HepG2 (cell line): ENCODE measurements around the gene ARHGAP5.

ENCODE experiments used
- FLYWCH1 ChIP-seq: sonication (generic); formaldehyde crosslinking; IDR thresholded peaks from 2 replicates; pipeline ENCODE4 v1.8.1; 2023; ENCODE audit warnings: mild to moderate bottlenecking, missing genetic modification reagents
- KAT7 ChIP-seq: IDR thresholded peaks from 2 replicates; pipeline ENCODE4 v1.6.1; 2018; ENCODE audit warnings: borderline replicate concordance, missing compliant biosample characterization
- NKX3-1 ChIP-seq: sonication (generic); formaldehyde crosslinking; IDR thresholded peaks from 2 replicates; pipeline ENCODE4 v1.5.0; 2020; ENCODE audit warnings: missing genetic modification reagents
- NR1H2 ChIP-seq: sonication (generic); formaldehyde crosslinking; IDR thresholded peaks from 2 replicates; pipeline ENCODE4 v1.8.1; 2022; ENCODE audit warnings: low read depth, missing genetic modification reagents, borderline replicate concordance
- SIN3B ChIP-seq: fragments of 150-350 bp; IDR thresholded peaks from 2 replicates; pipeline ENCODE4 v1.6.1; 2014; ENCODE audit warnings: low read length
- SMC3 ChIP-seq: IDR thresholded peaks from 2 replicates; pipeline ENCODE4 v1.6.1; 2011; ENCODE audit warnings: low read length, improper control_type of control experiment
- SUZ12 ChIP-seq: fragments of 150-350 bp; IDR thresholded peaks from 2 replicates; pipeline ENCODE4 v1.6.1; 2014; ENCODE audit warnings: low read depth, low read length
- TARDBP ChIP-seq: sonication (generic); formaldehyde crosslinking; IDR thresholded peaks from 2 replicates; pipeline ENCODE4 v1.8.0; 2022; ENCODE audit warnings: mild to moderate bottlenecking, missing genetic modification reagents
- TCF7L2 ChIP-seq: IDR thresholded peaks from 2 replicates; pipeline ENCODE4 v1.6.1; 2011; ENCODE audit warnings: mild to moderate bottlenecking, low read depth, low read length, moderate library complexity
- ZNF607 ChIP-seq: sonication (generic); formaldehyde crosslinking; IDR thresholded peaks from 2 replicates; pipeline ENCODE4 v1.5.1; 2020; ENCODE audit warnings: missing genetic modification reagents, mild to moderate bottlenecking, borderline replicate concordance
- TF ChIP-seq, protein P1 (sequence below): sonication (generic); formaldehyde crosslinking; IDR thresholded peaks from 2 replicates; pipeline ENCODE4 v1.5.0; 2020; ENCODE audit warnings: mild to moderate bottlenecking, missing genetic modification reagents, moderate library complexity
- TF ChIP-seq, protein P2 (sequence below): sonication (generic); formaldehyde crosslinking; IDR thresholded peaks from 2 replicates; pipeline ENCODE4 v1.4.0; 2020; ENCODE audit warnings: missing genetic modification reagents
- TF ChIP-seq, protein P3 (sequence below): sonication (generic); formaldehyde crosslinking; IDR thresholded peaks from 2 replicates; pipeline ENCODE4 v1.4.0; 2020; ENCODE audit warnings: missing genetic modification reagents, mild to moderate bottlenecking, borderline replicate concordance
- TF ChIP-seq, protein P4 (sequence below): sonication (generic); formaldehyde crosslinking; IDR thresholded peaks from 2 replicates; pipeline ENCODE4 v1.4.0; 2020; ENCODE audit warnings: missing genetic modification reagents

DNA sequence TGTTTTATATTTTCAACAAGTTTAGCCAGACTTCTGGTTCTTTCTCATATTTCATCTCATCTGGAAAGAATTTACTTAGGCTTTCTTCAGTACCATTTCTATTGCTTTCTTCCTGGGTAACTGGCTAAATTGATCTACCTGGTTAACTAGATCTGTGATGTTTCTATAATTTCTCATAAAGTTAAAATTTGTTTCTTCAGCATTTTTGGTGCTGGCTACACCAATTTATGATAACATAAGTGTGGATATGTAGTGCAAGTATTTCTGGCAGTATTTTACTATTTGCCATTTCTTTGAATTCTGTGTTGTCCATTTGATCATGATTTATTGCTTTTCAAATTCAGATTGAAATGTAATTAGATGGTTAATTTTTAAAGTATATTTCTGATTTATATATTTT, 25.9 kb downstream of the ARHGAP5 start:
- TF ChIP-seq SMC3 = no peak
- TF ChIP-seq KAT7 (CRISPR knock-in tag) = no peak
- TF ChIP-seq SIN3B = no peak
- no peak for TF ChIP-seq ZNF607 (CRISPR knock-in tag)
- TF ChIP-seq TCF7L2 = no peak
- TF ChIP-seq, protein P1, sequence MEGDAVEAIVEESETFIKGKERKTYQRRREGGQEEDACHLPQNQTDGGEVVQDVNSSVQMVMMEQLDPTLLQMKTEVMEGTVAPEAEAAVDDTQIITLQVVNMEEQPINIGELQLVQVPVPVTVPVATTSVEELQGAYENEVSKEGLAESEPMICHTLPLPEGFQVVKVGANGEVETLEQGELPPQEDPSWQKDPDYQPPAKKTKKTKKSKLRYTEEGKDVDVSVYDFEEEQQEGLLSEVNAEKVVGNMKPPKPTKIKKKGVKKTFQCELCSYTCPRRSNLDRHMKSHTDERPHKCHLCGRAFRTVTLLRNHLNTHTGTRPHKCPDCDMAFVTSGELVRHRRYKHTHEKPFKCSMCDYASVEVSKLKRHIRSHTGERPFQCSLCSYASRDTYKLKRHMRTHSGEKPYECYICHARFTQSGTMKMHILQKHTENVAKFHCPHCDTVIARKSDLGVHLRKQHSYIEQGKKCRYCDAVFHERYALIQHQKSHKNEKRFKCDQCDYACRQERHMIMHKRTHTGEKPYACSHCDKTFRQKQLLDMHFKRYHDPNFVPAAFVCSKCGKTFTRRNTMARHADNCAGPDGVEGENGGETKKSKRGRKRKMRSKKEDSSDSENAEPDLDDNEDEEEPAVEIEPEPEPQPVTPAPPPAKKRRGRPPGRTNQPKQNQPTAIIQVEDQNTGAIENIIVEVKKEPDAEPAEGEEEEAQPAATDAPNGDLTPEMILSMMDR (CRISPR knock-in tag) = no peak
- no peak for TF ChIP-seq SUZ12
- TF ChIP-seq, protein P2, sequence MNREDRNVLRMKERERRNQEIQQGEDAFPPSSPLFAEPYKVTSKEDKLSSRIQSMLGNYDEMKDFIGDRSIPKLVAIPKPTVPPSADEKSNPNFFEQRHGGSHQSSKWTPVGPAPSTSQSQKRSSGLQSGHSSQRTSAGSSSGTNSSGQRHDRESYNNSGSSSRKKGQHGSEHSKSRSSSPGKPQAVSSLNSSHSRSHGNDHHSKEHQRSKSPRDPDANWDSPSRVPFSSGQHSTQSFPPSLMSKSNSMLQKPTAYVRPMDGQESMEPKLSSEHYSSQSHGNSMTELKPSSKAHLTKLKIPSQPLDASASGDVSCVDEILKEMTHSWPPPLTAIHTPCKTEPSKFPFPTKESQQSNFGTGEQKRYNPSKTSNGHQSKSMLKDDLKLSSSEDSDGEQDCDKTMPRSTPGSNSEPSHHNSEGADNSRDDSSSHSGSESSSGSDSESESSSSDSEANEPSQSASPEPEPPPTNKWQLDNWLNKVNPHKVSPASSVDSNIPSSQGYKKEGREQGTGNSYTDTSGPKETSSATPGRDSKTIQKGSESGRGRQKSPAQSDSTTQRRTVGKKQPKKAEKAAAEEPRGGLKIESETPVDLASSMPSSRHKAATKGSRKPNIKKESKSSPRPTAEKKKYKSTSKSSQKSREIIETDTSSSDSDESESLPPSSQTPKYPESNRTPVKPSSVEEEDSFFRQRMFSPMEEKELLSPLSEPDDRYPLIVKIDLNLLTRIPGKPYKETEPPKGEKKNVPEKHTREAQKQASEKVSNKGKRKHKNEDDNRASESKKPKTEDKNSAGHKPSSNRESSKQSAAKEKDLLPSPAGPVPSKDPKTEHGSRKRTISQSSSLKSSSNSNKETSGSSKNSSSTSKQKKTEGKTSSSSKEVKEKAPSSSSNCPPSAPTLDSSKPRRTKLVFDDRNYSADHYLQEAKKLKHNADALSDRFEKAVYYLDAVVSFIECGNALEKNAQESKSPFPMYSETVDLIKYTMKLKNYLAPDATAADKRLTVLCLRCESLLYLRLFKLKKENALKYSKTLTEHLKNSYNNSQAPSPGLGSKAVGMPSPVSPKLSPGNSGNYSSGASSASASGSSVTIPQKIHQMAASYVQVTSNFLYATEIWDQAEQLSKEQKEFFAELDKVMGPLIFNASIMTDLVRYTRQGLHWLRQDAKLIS = no peak
- TF ChIP-seq, protein P3, sequence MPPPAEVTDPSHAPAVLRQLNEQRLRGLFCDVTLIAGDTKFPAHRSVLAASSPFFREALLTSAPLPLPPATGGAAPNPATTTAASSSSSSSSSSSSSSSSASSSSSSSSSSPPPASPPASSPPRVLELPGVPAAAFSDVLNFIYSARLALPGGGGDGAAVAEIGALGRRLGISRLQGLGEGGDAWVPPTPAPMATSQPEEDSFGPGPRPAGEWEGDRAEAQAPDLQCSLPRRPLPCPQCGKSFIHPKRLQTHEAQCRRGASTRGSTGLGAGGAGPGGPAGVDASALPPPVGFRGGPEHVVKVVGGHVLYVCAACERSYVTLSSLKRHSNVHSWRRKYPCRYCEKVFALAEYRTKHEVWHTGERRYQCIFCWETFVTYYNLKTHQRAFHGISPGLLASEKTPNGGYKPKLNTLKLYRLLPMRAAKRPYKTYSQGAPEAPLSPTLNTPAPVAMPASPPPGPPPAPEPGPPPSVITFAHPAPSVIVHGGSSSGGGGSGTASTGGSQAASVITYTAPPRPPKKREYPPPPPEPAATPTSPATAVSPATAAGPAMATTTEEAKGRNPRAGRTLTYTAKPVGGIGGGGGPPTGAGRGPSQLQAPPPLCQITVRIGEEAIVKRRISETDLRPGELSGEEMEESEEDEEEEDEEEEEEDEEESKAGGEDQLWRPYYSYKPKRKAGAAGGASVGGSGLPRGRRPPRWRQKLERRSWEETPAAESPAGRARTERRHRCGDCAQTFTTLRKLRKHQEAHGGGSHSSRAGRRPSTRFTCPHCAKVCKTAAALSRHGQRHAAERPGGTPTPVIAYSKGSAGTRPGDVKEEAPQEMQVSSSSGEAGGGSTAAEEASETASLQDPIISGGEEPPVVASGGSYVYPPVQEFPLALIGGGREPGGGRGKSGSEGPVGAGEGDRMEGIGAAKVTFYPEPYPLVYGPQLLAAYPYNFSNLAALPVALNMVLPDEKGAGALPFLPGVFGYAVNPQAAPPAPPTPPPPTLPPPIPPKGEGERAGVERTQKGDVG (CRISPR knock-in tag) = no peak
- no peak for TF ChIP-seq TARDBP (CRISPR knock-in tag)
- no peak for TF ChIP-seq FLYWCH1 (CRISPR knock-in tag)
- TF ChIP-seq NKX3-1 (CRISPR knock-in tag) = no peak
- no peak for TF ChIP-seq NR1H2 (CRISPR knock-in tag)
- TF ChIP-seq, protein P4, sequence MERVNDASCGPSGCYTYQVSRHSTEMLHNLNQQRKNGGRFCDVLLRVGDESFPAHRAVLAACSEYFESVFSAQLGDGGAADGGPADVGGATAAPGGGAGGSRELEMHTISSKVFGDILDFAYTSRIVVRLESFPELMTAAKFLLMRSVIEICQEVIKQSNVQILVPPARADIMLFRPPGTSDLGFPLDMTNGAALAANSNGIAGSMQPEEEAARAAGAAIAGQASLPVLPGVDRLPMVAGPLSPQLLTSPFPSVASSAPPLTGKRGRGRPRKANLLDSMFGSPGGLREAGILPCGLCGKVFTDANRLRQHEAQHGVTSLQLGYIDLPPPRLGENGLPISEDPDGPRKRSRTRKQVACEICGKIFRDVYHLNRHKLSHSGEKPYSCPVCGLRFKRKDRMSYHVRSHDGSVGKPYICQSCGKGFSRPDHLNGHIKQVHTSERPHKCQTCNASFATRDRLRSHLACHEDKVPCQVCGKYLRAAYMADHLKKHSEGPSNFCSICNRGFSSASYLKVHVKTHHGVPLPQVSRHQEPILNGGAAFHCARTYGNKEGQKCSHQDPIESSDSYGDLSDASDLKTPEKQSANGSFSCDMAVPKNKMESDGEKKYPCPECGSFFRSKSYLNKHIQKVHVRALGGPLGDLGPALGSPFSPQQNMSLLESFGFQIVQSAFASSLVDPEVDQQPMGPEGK (CRISPR knock-in tag) = no peak
